Endothelial cell of umbilical vein (primary cell): ENCODE data around the gene ADAM10. TPM values are rescaled to one million over a fixed set of nuclear protein-coding genes. Genes with fewer than 3 reads are reported as not detected.

Source experiments
- BruUV-seq: library from RNA; stranded (reverse); fragments of 400-500 nt; replicated peaks from 2 replicates; lab custom pipeline; 2021; lab: Mats Ljungman, UMichigan
- CTCF ChIA-PET: fragments of 300-600, 350-600 bp; sonication (Branson Sonifier 250); formaldehyde crosslinking; loops from one replicate; lab custom pipeline; 2021; ENCODE audit warnings: antibody characterized with exemption, inconsistent platforms; lab: Charles Lee
- POLR2A ChIA-PET: fragments of 300-600, 350-600 bp; sonication (Branson Sonifier 250); formaldehyde crosslinking; loops from one replicate; lab custom pipeline; 2021; ENCODE audit warnings: antibody characterized with exemption, inconsistent platforms; lab: Charles Lee
- DNase-seq: peaks from one replicate; pipeline ENCODE4 v3.0.0-alpha.2; 2011; ENCODE audit warnings: low read depth, low spot score
- FAIRE-seq: peaks from 2 replicates; lab custom pipeline; 2011; peaks lifted over from hg19 to GRCh38; lab: Jason Lieb, UNC
- H2AFZ ChIP-seq: 2 replicates; pipeline ENCODE4 v1.6.0; 2012; ENCODE audit warnings: low read depth, low read length, control low read depth, inconsistent platforms
- H3K27ac ChIP-seq: 2 replicates; pipeline ENCODE4 v1.5.1; 2011; ENCODE audit warnings: low read depth, mild to moderate bottlenecking, control low read depth, low read length, moderate library complexity; ENCODE audit not compliant: insufficient read depth
- H3K27me3 ChIP-seq, 2 experiments: 2 replicates each; pipeline versions ENCODE4 v1.6.0 to v1.6.1; 2011; ENCODE audit warnings: low read length in 2 of 2, mixed read lengths in 1 of 2; ENCODE audit not compliant: control insufficient read depth in 2 of 2, insufficient read depth in 2 of 2
- H3K36me3 ChIP-seq, 2 experiments: 2 replicates in 1 of 2; 3 replicates in 1 of 2; pipeline ENCODE4 v1.5.1; 2011; ENCODE audit warnings: low read length in 2 of 2, mild to moderate bottlenecking in 1 of 2, moderate library complexity in 1 of 2; ENCODE audit not compliant: control insufficient read depth in 2 of 2, insufficient read depth in 2 of 2; ENCODE audit errors: extremely low read depth in 1 of 2
- H3K4me1 ChIP-seq: 3 replicates; pipeline ENCODE4 v1.5.1; 2011; ENCODE audit warnings: mild to moderate bottlenecking, low read length; ENCODE audit not compliant: control insufficient read depth, insufficient read depth; ENCODE audit errors: extremely low read depth
- H3K4me2 ChIP-seq: 2 replicates; pipeline ENCODE4 v1.6.1; 2011; ENCODE audit warnings: low read length, control low read depth, mixed read lengths; ENCODE audit not compliant: insufficient read depth
- H3K4me3 ChIP-seq, 3 experiments: fragments of 200-600 bp in 1 of 3; sonication (generic), shearing (Covaris generic) in 1 of 3; replicated peaks in 1 of 3; 2 replicates each; pipeline ENCODE4 v1.5.1; 2011 to 2016; ENCODE audit warnings: control low read depth in 3 of 3, low read length in 3 of 3, mild to moderate bottlenecking in 2 of 3, inconsistent platforms in 1 of 3, low read depth in 1 of 3, moderate library complexity in 1 of 3; ENCODE audit not compliant: insufficient read depth in 1 of 3
- H3K79me2 ChIP-seq: 2 replicates; pipeline ENCODE4 v1.6.0; 2012; ENCODE audit warnings: low read length, inconsistent platforms; ENCODE audit not compliant: control insufficient read depth, insufficient read depth
- H3K9ac ChIP-seq: replicated peaks from 2 replicates; pipeline ENCODE3; 2011; ENCODE audit warnings: low read length, control low read depth; ENCODE audit not compliant: insufficient read depth; ENCODE audit errors: extremely low read depth
- H3K9me1 ChIP-seq: replicated peaks from 3 replicates; pipeline ENCODE4 v1.6.0; 2011; ENCODE audit warnings: mild to moderate bottlenecking, low read length; ENCODE audit not compliant: control insufficient read depth, insufficient read depth; ENCODE audit errors: extremely low read depth
- H3K9me3 ChIP-seq: replicated peaks from 2 replicates; pipeline ENCODE4 v1.5.1; 2012; ENCODE audit warnings: low read length, inconsistent platforms; ENCODE audit not compliant: control insufficient read depth, insufficient read depth
- H4K20me1 ChIP-seq: replicated peaks from 2 replicates; pipeline ENCODE3; 2011; ENCODE audit warnings: mild to moderate bottlenecking, low read length; ENCODE audit not compliant: control insufficient read depth, insufficient read depth; ENCODE audit errors: extremely low read depth
- CTCF ChIP-seq, 2 donors: IDR thresholded peaks; 1 replicate in 1 of 2; 2 replicates in 1 of 2; pipeline ENCODE4 v1.5.1; 2011; ENCODE audit warnings: low read length in 2 of 2, mild to moderate bottlenecking in 2 of 2, moderate library complexity in 2 of 2, control low read depth in 1 of 2, inconsistent platforms in 1 of 2, low read depth in 1 of 2; ENCODE audit not compliant: insufficient read depth in 1 of 2; ENCODE audit errors: extremely low read depth in 1 of 2
- EZH2 ChIP-seq: IDR thresholded peaks from 2 replicates; pipeline ENCODE4 v1.6.1; 2012; ENCODE audit warnings: borderline replicate concordance, low read depth, mild to moderate bottlenecking, moderate library complexity, low read length, inconsistent platforms; ENCODE audit not compliant: severe bottlenecking
- FOS ChIP-seq: IDR thresholded peaks from 2 replicates; pipeline ENCODE4 v1.6.1; 2011; ENCODE audit warnings: mild to moderate bottlenecking, low read length, moderate library complexity, borderline replicate concordance; ENCODE audit not compliant: insufficient read depth
- GATA2 ChIP-seq: IDR thresholded peaks from 2 replicates; pipeline ENCODE4 v1.7.0; 2011; ENCODE audit warnings: low read depth, mild to moderate bottlenecking, moderate library complexity, mixed read lengths, low read length; ENCODE audit not compliant: insufficient read length, insufficient read depth
- JUN ChIP-seq: IDR thresholded peaks from 2 replicates; pipeline ENCODE4 v1.6.1; 2011; ENCODE audit warnings: borderline replicate concordance, low read depth; ENCODE audit not compliant: insufficient read length, insufficient read depth
- MYC ChIP-seq: IDR thresholded peaks from one replicate; pipeline ENCODE4 v1.6.1; 2011; ENCODE audit warnings: mild to moderate bottlenecking, low read depth, low read length
- POLR2A ChIP-seq: IDR thresholded peaks from 2 replicates; pipeline ENCODE4 v1.6.1; 2012; ENCODE audit warnings: low read depth, mild to moderate bottlenecking, control low read depth, low read length
- POLR2AphosphoS5 ChIP-seq: IDR thresholded peaks from 2 replicates; pipeline ENCODE4 v1.6.1; 2012; ENCODE audit warnings: low read depth, mild to moderate bottlenecking, control low read depth, low read length, moderate library complexity; ENCODE audit not compliant: insufficient read depth
- dilution Hi-C: fragments of 300-500 bp; cut with MboI; formaldehyde crosslinking; loops from one replicate; pipeline ENCODE4 v1.15.0; 2019; ENCODE audit warnings: low sequenced_read_pairs; ENCODE audit not compliant: extremely low pct_ligation_motif_present
- intact Hi-C: fragments of 100-400 bp; cut with micrococcal nuclease; formaldehyde crosslinking; loops from one replicate; pipeline ENCODE4 v1.10.0; 2022
- polyA plus RNA-seq, 4 experiments: library from polyadenylated mRNA; depleted of rRNA in 3 of 4; stranded (reverse) in 3 of 4; unstranded in 1 of 4; fragments of >200 nt; gene quantifications; 2 replicates each; pipeline versions ENCODE4 v1.2.1 to v1.2.3, GENCODE V29; 2011 to 2012; ENCODE audit warnings: missing spikeins in 1 of 4
- total RNA-seq: library from RNA; stranded (reverse); gene quantifications from 2 replicates; pipeline ENCODE4 v1.2.3, GENCODE V29; 2021
- TF ChIP-seq, protein P1 (sequence below): IDR thresholded peaks from 2 replicates; pipeline ENCODE4 v1.6.1; 2011; ENCODE audit not compliant: insufficient read depth, insufficient read length

The ADAM10 gene
- total and polyA plus RNA-seq, 2 donors (not counting 3 experiments of a cell fraction or from before 2014, with no cell fraction given), result 91.3 to 203 TPM

DNA sequence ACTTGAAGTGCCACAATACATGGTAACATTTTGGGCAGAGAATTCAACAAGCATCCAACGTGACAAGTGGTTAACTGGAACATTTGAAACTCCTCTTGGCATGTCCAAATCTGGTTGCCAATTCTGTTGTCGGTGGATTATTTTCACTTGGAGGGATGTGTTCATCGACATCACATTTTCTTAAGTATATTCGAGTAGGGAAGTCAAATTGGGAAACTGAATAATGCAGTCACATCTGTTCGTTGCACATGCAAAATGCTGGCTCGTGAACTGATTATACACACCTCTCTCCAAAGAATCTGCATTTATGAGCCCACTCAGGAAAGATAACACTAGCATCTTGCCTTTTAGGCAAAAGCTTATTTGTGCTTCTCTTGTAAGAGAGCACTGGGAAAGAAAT lies 178.0 kb downstream of the ADAM10 start:
- H3K9me3 ChIP-seq, result no peaks in the 10 kb centered on the region
- POLR2A ChIA-PET, result no interaction called here
- CTCF ChIA-PET, result no interaction called here
- H3K9me1 ChIP-seq, result no peaks in the 10 kb centered on the region
- dilution Hi-C loops, result no loop called here
- no peaks in the 10 kb centered on the region for H3K79me2 ChIP-seq
- H3K4me2 ChIP-seq, result no peak overlapping the region
- no peaks in the 10 kb centered on the region for H3K27me3 ChIP-seq
- H3K4me1 ChIP-seq, result no peaks in the 10 kb centered on the region
- H3K4me3 ChIP-seq, result no peak overlapping the region
- FAIRE-seq (no peak), DNase-seq (no peak)
- H2AFZ ChIP-seq, result no peak overlapping the region
- TF ChIP-seq POLR2AphosphoS5 (no peak), GATA2 (no peak), CTCF (IDR thresholded peaks at IDR 0.05; ENCODE audit: extremely low read depth in 1 of 2, insufficient read depth in 1 of 2, low read depth in 1 of 2, low read length in 2 of 2) (no peak), JUN (no peak), MYC (no peak), POLR2A (no peak), EZH2 (no peak), FOS (no peak)
- TF ChIP-seq, protein P1, sequence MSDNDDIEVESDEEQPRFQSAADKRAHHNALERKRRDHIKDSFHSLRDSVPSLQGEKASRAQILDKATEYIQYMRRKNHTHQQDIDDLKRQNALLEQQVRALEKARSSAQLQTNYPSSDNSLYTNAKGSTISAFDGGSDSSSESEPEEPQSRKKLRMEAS, result no peak
- no peak overlapping the region for H3K27ac ChIP-seq
- BruUV-seq, result no TSS peak
- no peaks in the 10 kb centered on the region for H3K36me3 ChIP-seq
- intact Hi-C loops, result no loop called here
- no peaks in the 10 kb centered on the region for H4K20me1 ChIP-seq
- no peak overlapping the region for H3K9ac ChIP-seq
